Calu3 (cell line): ENCODE data around the gene SGTA. TPM values are rescaled to one million over a fixed set of nuclear protein-coding genes. Genes with fewer than 3 reads are reported as not detected.

Source experiments
- BruUV-seq: library from RNA; stranded (reverse); fragments of 400-500 nt; replicated peaks from 2 replicates; lab custom pipeline; 2021; lab: Mats Ljungman, UMichigan
- CTCF ChIA-PET: fragments of 300-600 bp; sonication (Branson Sonifier 250); formaldehyde crosslinking; loops from one replicate; lab custom pipeline; 2022; ENCODE audit warnings: antibody characterized with exemption; lab: Charles Lee
- DNase-seq: peaks from one replicate; pipeline ENCODE4 v3.0.0; 2022
- H3K27ac Mint-ChIP-seq: one replicate; pipeline ENCODE4 v1.8.0; 2022; ENCODE audit warnings: mixed read lengths; ENCODE audit not compliant: unreplicated experiment
- H3K27me3 Mint-ChIP-seq: one replicate; pipeline ENCODE4 v1.8.0; 2022; ENCODE audit warnings: mixed read lengths; ENCODE audit not compliant: unreplicated experiment
- H3K36me3 Mint-ChIP-seq: one replicate; pipeline ENCODE4 v1.8.0; 2022; ENCODE audit warnings: mild to moderate bottlenecking, moderate library complexity, mixed read lengths; ENCODE audit not compliant: insufficient read depth, unreplicated experiment
- H3K4me1 Mint-ChIP-seq: one replicate; pipeline ENCODE4 v1.8.0; 2022; ENCODE audit warnings: mild to moderate bottlenecking, low read depth, mixed read lengths; ENCODE audit not compliant: unreplicated experiment
- H3K4me3 Mint-ChIP-seq: one replicate; pipeline ENCODE4 v1.8.0; 2022; ENCODE audit warnings: mild to moderate bottlenecking, low read depth, moderate library complexity, mixed read lengths; ENCODE audit not compliant: unreplicated experiment
- H3K9me3 Mint-ChIP-seq: one replicate; pipeline ENCODE4 v1.8.0; 2022; ENCODE audit warnings: low read depth, mixed read lengths; ENCODE audit not compliant: unreplicated experiment
- CTCF ChIP-seq: fragments of 200-600 bp; IDR thresholded peaks from one replicate; pipeline ENCODE4 v1.8.0; 2022; ENCODE audit warnings: antibody characterized with exemption; ENCODE audit not compliant: unreplicated experiment
- intact Hi-C: fragments of 100-400 bp; cut with micrococcal nuclease; formaldehyde crosslinking; loops from one replicate; pipeline ENCODE4 v1.10.0; 2022; ENCODE audit not compliant: unreplicated experiment
- total RNA-seq: library from RNA; stranded (reverse); gene quantifications from 2 replicates; pipeline ENCODE4 v1.2.3, GENCODE V29; 2022

The SGTA gene
- total RNA-seq, 1 experiment from 2014 or later: 44.7 TPM

- CTCF ChIA-PET: no interaction called here
- Mint-ChIP-seq H3K4me3 (no peak overlapping the region), H3K27me3 (peaks cover 58% of the 10 kb centered on the region), H3K27ac (no peak overlapping the region), H3K4me1 (no peaks in the 10 kb centered on the region), H3K36me3 (no peaks in the 10 kb centered on the region), H3K9me3 (peaks cover 4% of the 10 kb centered on the region)
- intact Hi-C loops: no loop called here
- TF ChIP-seq CTCF: no peak
- DNase-seq: no peak
- BruUV-seq: no TSS peak
Observed at GRCh38 chr19:2719920-2720776, 62.9 kb downstream of the SGTA start.

DNA sequence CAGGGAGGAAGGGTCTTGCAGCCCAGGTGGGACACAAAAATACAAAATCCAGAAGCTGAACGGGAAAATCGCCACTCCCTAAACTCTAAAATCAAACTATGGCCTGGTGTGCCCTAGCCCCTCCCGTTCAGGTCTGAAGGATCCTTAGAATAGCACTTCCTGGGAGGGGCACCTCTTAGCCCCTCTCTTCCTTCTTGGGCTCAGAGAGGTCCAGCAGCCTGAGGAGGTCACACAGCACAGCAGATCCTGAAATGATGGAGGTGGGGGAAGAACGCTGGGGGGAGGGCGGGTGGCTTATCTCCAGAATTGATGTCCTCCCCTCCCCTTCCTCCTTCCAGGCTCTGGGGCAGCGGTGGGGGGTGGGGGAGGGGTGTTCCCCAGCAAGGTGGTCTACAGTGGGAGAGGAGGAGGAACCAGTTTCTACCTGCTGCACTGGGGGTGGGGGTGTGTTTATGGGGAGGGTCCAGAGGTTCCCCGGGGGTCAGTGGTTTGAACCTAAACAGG lies 63.8 kb downstream of the SGTA start:
- Mint-ChIP-seq H3K4me3 (no peak overlapping the region), H3K4me1 (no peaks in the 10 kb centered on the region), H3K27ac (no peak overlapping the region), H3K36me3 (no peaks in the 10 kb centered on the region), H3K27me3 (peaks cover 58% of the 10 kb centered on the region), H3K9me3 (peaks cover 5% of the 10 kb centered on the region)
- no peak for DNase-seq
- no peak for TF ChIP-seq CTCF
- intact Hi-C loops: no loop called here
- no TSS peak for BruUV-seq
- CTCF ChIA-PET: no interaction called here

DNA sequence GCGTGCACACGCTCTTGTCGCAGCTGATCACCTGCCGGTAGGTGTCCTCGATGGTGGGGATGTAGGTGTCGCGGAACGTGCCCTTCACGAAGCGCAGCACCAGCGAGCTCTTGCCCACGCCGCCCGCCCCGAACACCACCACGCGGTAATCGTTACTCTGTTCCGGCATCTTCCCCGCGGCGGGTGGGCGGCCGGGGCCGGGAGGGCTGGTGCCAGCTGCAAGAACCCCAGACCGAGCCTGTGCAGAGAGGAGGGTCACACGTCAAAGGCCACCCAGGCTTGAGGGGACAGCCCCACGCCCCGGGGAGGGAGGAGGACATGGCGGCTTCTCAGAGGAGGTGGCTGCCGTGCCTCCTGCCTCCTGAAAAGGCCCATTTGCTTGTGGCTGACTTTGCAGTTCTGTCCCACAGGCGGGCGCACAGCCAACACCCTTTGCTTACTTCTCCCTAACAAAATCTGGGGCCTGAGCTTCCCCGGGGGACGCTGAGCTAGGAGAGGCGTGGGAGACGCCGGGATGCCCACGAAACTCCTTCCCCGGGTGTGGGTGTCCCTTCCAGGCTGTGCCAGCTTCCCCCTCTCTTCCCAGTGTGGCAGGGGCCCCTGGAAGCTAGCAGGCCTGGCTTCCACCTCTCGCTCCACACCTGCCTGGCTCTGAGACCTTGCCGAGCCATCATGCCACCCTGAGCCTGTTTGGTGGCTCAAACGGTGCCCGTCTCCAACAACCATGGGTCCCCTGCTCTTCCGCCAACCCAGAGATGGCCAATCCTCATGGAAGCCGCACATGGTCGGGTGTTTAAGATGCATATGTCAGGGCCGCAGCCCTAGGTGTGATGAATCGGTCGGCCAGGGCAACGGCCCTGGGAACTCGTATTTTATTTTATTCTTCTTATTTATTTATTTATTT lies 65.2 kb downstream of the SGTA start:
- H3K4me1 Mint-ChIP-seq: no peaks in the 10 kb centered on the region
- H3K9me3 Mint-ChIP-seq: peaks cover 5% of the 10 kb centered on the region
- CTCF ChIA-PET: no interaction called here
- no peak for TF ChIP-seq CTCF
- intact Hi-C loops: no loop called here
- no peaks in the 10 kb centered on the region for H3K36me3 Mint-ChIP-seq
- H3K27ac Mint-ChIP-seq: no peak overlapping the region
- no peak overlapping the region for H3K4me3 Mint-ChIP-seq
- DNase-seq: no peak
- H3K27me3 Mint-ChIP-seq: peaks cover 44% of the 10 kb centered on the region
- no TSS peak for BruUV-seq
